ENCODE data around the gene LRRC61. TPM values are rescaled to one million over a fixed set of nuclear protein-coding genes. Genes with fewer than 3 reads are reported as not detected.
A peak's percentile ranks its signal among the peaks of the same experiment; 100 is the strongest.

The LRRC61 gene
- total RNA-seq, 2 donors from 2014 or later = 4.6 to 10.2 TPM

DNA sequence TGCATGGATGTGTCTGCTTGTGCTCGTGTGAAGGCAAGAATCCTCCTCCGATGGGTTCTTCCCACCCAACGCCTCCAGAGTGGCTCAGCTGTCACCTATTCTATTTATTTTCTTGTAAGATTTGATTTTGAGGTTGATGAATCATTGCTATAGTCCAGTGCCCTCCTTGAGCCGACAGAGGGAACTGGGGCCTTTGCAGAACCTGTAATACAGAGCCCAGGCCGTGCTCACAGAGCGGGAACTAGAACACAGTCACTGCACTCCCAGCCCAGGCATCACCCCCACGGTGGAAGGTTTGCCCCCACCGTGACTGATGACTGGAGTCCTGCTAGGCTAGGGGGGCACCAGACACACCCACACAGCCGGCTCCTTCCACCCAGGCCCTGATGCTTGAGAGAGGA is 16.3 kb downstream of the LRRC61 start:
- ATAC-seq (ENCODE audit: insufficient number of reproducible peaks, low FRiP score, low read depth) (no peak), DNase-seq (ENCODE audit: low spot score) (no peak)
- peaks cover 0 to 27% of the 10 kb centered on the region in 2 donors for H3K4me1 ChIP-seq (ENCODE audit: control insufficient read depth in 1 of 2, low read depth in 2 of 2)
- no peaks in the 10 kb centered on the region for H3K27me3 ChIP-seq (replicated peaks; ENCODE audit: insufficient read depth)
- TF ChIP-seq, protein P1, sequence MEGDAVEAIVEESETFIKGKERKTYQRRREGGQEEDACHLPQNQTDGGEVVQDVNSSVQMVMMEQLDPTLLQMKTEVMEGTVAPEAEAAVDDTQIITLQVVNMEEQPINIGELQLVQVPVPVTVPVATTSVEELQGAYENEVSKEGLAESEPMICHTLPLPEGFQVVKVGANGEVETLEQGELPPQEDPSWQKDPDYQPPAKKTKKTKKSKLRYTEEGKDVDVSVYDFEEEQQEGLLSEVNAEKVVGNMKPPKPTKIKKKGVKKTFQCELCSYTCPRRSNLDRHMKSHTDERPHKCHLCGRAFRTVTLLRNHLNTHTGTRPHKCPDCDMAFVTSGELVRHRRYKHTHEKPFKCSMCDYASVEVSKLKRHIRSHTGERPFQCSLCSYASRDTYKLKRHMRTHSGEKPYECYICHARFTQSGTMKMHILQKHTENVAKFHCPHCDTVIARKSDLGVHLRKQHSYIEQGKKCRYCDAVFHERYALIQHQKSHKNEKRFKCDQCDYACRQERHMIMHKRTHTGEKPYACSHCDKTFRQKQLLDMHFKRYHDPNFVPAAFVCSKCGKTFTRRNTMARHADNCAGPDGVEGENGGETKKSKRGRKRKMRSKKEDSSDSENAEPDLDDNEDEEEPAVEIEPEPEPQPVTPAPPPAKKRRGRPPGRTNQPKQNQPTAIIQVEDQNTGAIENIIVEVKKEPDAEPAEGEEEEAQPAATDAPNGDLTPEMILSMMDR (IDR thresholded peaks at IDR 0.05) = no peak
- no peaks in the 10 kb centered on the region for H3K9me3 ChIP-seq
- no peak overlapping the region for H3K27ac ChIP-seq
- no peaks in the 10 kb centered on the region for H3K36me3 ChIP-seq
- no peak overlapping the region for H3K4me3 ChIP-seq

DNA sequence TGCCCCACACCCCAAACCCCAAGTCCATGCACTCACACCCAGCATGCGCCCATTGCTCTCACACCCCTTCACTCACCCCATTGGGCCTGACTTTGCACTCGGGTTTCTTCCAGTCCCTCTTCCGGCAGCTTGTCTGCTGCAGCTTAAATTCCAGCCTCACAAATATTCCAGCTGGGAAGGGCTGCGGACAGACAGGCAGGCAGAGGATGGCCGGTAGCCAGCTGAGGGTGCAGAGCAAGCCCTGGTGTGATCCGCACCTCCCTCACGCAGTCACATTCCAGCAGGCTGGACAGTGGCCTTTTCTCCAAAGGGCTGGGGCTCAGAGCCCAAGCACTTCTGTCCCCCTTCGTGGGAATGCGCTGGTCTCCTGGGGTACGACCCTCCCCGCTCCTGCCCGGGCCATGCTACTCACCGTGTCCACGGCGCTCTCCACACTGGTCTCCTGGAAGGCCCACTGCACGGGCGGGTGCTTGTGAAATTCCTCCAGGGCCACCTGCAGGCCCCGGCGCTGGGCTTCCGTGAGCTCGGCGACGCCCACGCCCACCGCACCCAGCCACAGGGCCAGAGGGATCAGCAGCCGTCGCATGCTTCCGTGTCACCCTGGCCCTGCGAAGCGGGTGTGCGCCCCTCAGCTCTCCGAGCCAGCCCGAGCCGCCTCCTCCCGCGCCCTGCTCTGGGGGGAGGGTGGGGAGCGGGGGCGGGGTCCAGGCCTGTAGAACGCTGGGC is 17.0 kb downstream of the LRRC61 start:
- Histone ChIP-seq H3K27ac (peak overlapping the region in 1 of 2 donors; percentile 35), H3K4me1 (ENCODE audit: control insufficient read depth in 1 of 2, low read depth in 2 of 2) (peaks cover 0 to 27% of the 10 kb centered on the region in 2 donors), H3K9me3 (no peaks in the 10 kb centered on the region), H3K4me3 (peak overlapping the region; percentile 75), H3K27me3 (replicated peaks; ENCODE audit: insufficient read depth) (no peaks in the 10 kb centered on the region), H3K36me3 (no peaks in the 10 kb centered on the region)
- DNase-seq (ENCODE audit: low spot score) (no peak), ATAC-seq (ENCODE audit: insufficient number of reproducible peaks, low FRiP score, low read depth) (no peak)
- TF ChIP-seq, protein P1 (IDR thresholded peaks at IDR 0.05) = no peak

DNA sequence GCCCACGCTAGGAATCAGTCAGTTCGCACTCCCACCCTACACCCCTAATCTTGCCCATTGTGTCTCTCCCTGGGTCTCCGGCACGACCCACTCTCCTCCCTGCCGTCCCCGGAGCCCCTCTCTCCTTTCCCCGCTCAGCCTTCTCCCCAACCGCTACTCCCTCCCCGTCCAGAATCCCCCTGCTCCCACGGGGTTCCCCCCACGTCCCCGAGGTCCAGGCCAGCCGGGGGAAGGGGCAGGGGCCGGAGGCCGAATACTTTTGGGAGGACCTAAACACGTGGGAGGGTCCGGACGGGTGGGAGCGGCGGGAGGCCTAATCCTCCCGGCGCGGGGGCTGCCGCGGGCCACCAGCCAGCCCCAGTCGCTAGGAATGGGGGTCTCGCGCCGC is 17.7 kb downstream of the LRRC61 start:
- Histone ChIP-seq H3K9me3 (no peaks in the 10 kb centered on the region), H3K4me3 (peak overlapping the region; percentile 75), H3K27me3 (replicated peaks; ENCODE audit: insufficient read depth) (no peaks in the 10 kb centered on the region), H3K27ac (peak overlapping the region; percentile 45 to 61), H3K36me3 (no peaks in the 10 kb centered on the region), H3K4me1 (ENCODE audit: control insufficient read depth in 1 of 2, low read depth in 2 of 2) (peaks cover 0 to 23% of the 10 kb centered on the region in 2 donors)
- no peak for ATAC-seq (ENCODE audit: insufficient number of reproducible peaks, low FRiP score, low read depth)
- no peak for DNase-seq (ENCODE audit: low spot score)
- TF ChIP-seq, protein P1 (IDR thresholded peaks at IDR 0.05) = no peak

DNA sequence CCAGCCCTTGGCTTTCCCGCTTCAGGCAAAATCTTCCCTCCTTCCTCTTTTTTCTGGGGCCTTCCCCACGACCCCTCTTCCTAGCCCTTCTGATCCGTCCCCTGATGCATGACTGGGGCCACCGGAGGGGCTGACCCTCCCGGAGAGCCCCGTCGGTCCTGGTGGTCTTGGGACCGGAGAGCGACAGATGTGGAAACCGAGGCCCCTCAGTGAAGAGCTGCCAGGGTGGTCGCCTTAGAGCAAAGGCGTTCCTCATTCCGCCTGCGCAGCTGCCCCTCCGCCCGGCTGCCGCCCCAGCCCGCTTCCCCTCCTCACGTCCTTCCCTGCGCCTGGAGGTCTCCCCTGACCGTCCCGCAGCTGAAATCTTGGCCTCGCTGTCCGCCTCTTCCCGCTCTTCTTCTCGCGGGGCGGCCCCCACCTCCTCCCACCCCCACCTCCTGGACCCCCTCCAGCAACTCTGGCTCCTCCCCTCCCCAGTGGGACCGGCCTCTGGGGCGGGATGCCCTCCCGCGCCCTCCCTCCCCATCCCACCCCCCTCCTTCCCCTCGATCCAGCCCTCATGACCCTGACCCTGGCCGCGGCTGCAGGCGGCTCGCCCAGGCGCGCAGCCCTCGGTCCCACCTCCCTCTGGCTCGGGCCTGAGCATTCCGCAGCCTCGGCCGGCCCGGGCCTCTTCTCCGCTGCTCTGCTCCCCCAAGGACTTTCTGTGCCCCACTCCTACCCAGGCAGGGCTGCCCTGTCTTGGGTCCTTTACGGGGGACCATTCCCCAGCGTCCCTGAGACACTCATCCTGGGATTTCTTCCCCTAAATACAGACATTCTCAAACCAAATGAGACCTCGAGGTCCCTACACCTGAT is 18.3 kb downstream of the LRRC61 start, which contains the start of gene RARRES2:
Gene RARRES2 (minus strand): TSS at position 367 of the 858 bp plus-strand sequence. CDS start 1,020 bp downstream, outside the sequence.
- no peaks in the 10 kb centered on the region for H3K27me3 ChIP-seq (replicated peaks; ENCODE audit: insufficient read depth)
- TF ChIP-seq, protein P1 (IDR thresholded peaks at IDR 0.05) = no peak
- no peak for DNase-seq (ENCODE audit: low spot score)
- no peaks in the 10 kb centered on the region for H3K36me3 ChIP-seq
- peak within 1 kb of the TSS; percentile 45 to 61 for H3K27ac ChIP-seq
- H3K4me1 ChIP-seq (ENCODE audit: control insufficient read depth in 1 of 2, low read depth in 2 of 2) = peaks cover 0 to 22% of the 10 kb centered on the region in 2 donors
- H3K9me3 ChIP-seq = no peaks in the 10 kb centered on the region
- peak within 1 kb of the TSS; percentile 75 for H3K4me3 ChIP-seq
- no peak for ATAC-seq (ENCODE audit: insufficient number of reproducible peaks, low FRiP score, low read depth)

DNA sequence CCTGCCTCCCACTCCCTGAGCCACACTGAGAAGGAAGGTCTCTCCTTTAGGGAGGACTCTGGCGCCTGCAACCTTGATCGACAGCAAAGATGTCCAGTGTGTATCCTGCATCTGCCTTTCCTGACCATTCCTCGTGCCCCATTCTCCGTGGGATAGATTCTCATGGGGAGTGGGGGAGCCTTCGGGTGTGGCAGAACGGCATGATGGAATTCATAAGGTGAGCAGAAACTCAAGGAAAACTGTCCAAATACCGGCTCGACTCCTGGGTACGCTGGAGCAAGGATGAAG is 18.9 kb downstream of the LRRC61 start:
- no peak for DNase-seq (ENCODE audit: low spot score)
- Histone ChIP-seq H3K9me3 (no peaks in the 10 kb centered on the region), H3K4me1 (ENCODE audit: control insufficient read depth in 1 of 2, low read depth in 2 of 2) (peaks cover 0 to 22% of the 10 kb centered on the region in 2 donors), H3K27ac (no peak overlapping the region), H3K27me3 (replicated peaks; ENCODE audit: insufficient read depth) (no peaks in the 10 kb centered on the region), H3K36me3 (no peaks in the 10 kb centered on the region), H3K4me3 (peak overlapping the region; percentile 75)
- TF ChIP-seq, protein P1 (IDR thresholded peaks at IDR 0.05) = no peak
- ATAC-seq (ENCODE audit: insufficient number of reproducible peaks, low FRiP score, low read depth) = no peak

All from thoracic aorta (tissue), 2 donors.